CD1c-positive myeloid dendritic cell (primary cell): ENCODE data around the gene SLC26A1.

Source experiments
- DNase-seq: peaks from one replicate; pipeline ENCODE4 v3.0.0-alpha.2; 2016; ENCODE audit errors: extremely low spot score

Gene SLC26A1

GRCh38 chr4:1013225-1014073 is 20.2 kb upstream of the SLC26A1 start:
- no peak for DNase-seq

GRCh38 chr4:1012034-1012739 is 19.0 kb upstream of the SLC26A1 start:
- DNase-seq = peak; percentile 35

GRCh38 chr4:1011666-1012033 is 18.4 kb upstream of the SLC26A1 start:
- no peak for DNase-seq

- peak; percentile 92 for DNase-seq
Observed at GRCh38 chr4:1011022-1011665, 17.9 kb upstream of the SLC26A1 start, which contains the start of gene FGFRL1. Gene FGFRL1, plus strand, starts transcription at chr4:1011626. Its CDS starts 860 bp downstream, at chr4:1012486.

GRCh38 chr4:1010395-1011021 is 17.3 kb upstream of the SLC26A1 start:
- peak; percentile 92 for DNase-seq

- peak; percentile 80 for DNase-seq
Observed at GRCh38 chr4:1009542-1010394, 16.6 kb upstream of the SLC26A1 start.

GRCh38 chr4:1008840-1009541 is 15.8 kb upstream of the SLC26A1 start:
- peak; percentile 46 for DNase-seq

- DNase-seq = no peak
Observed at GRCh38 chr4:1006856-1007255, 13.7 kb upstream of the SLC26A1 start.

GRCh38 chr4:1004557-1005485 is 11.6 kb upstream of the SLC26A1 start:
- DNase-seq = no peak

GRCh38 chr4:1004071-1004418 is 10.8 kb upstream of the SLC26A1 start:
- DNase-seq = no peak

GRCh38 chr4:1003271-1004070 is 10.3 kb upstream of the SLC26A1 start:
- DNase-seq = no peak

- no peak for DNase-seq
Observed at GRCh38 chr4:1002631-1003251, 9.5 kb upstream of the SLC26A1 start.

GRCh38 chr4:1002131-1002630 is 9.0 kb upstream of the SLC26A1 start:
- DNase-seq = no peak

- no peak for DNase-seq
Observed at GRCh38 chr4:1001561-1002130, 8.4 kb upstream of the SLC26A1 start.

GRCh38 chr4:1000686-1001260 is 7.6 kb upstream of the SLC26A1 start:
- no peak for DNase-seq

- DNase-seq = no peak
Observed at GRCh38 chr4:999882-1000425, 6.8 kb upstream of the SLC26A1 start.
